Karpas-422 (cell line): ENCODE measurements around the gene LRRC61. TPM values are rescaled to one million over a fixed set of nuclear protein-coding genes. Genes with fewer than 3 reads are reported as not detected.

Source experiments
- DNase-seq: peaks from one replicate; pipeline ENCODE4 v3.0.0-alpha.2; 2015
- H2AFZ ChIP-seq: fragments of 200-600 bp; sonication (generic); 2 replicates; pipeline ENCODE4 v1.6.1; 2014; ENCODE audit warnings: antibody characterized with exemption, low read length, mixed read lengths
- H3K27ac ChIP-seq: fragments of 200-600 bp; sonication (generic); 2 replicates; pipeline ENCODE4 v1.5.1; 2014; ENCODE audit warnings: mild to moderate bottlenecking, low read length, moderate library complexity
- H3K27me3 ChIP-seq: fragments of 200-600 bp; sonication (generic); 2 replicates; pipeline ENCODE4 v1.6.1; 2014; ENCODE audit warnings: low read length, mixed read lengths
- H3K36me3 ChIP-seq: fragments of 200-600 bp; sonication (generic); 2 replicates; pipeline ENCODE4 v1.6.1; 2014; ENCODE audit warnings: low read length, mixed read lengths; ENCODE audit not compliant: insufficient read depth
- H3K4me1 ChIP-seq: fragments of 200-600 bp; sonication (generic); 2 replicates; pipeline ENCODE4 v1.6.1; 2014; ENCODE audit warnings: mild to moderate bottlenecking, low read length, mixed read lengths
- H3K4me2 ChIP-seq: fragments of 200-600 bp; sonication (generic); 2 replicates; pipeline ENCODE4 v1.6.1; 2014; ENCODE audit warnings: low read length, low read depth, mild to moderate bottlenecking; ENCODE audit not compliant: poor library complexity, severe bottlenecking
- H3K4me3 ChIP-seq: fragments of 200-600 bp; sonication (generic); 2 replicates; pipeline ENCODE4 v1.5.1; 2014; ENCODE audit warnings: mild to moderate bottlenecking, antibody characterized with exemption, low read length, mixed read lengths
- H3K79me2 ChIP-seq: fragments of 200-600 bp; sonication (generic); 2 replicates; pipeline ENCODE4 v1.6.1; 2014; ENCODE audit warnings: mild to moderate bottlenecking, low read length, mixed read lengths
- H3K9ac ChIP-seq: fragments of 200-600 bp; sonication (generic); 2 replicates; pipeline ENCODE4 v1.6.0; 2014; ENCODE audit warnings: low read length
- H3K9me2 ChIP-seq: fragments of 200-600 bp; sonication (generic), shearing (Covaris generic); replicated peaks from 2 replicates; pipeline ENCODE4 v1.6.0; 2014; ENCODE audit warnings: mild to moderate bottlenecking, low read length, moderate library complexity; ENCODE audit not compliant: insufficient read depth
- H3K9me3 ChIP-seq: fragments of 300-700, 200-600 bp; sonication (generic); 2 replicates; pipeline ENCODE4 v1.6.1; 2014; ENCODE audit warnings: low read length, mixed read lengths
- H4K20me1 ChIP-seq: fragments of 200-600 bp; sonication (generic); 2 replicates; pipeline ENCODE4 v1.6.1; 2014; ENCODE audit warnings: mild to moderate bottlenecking, antibody characterized with exemption, low read length, low read depth; ENCODE audit not compliant: insufficient read depth
- total RNA-seq: library from RNA; depleted of rRNA; stranded (reverse); fragments of >200 nt; shearing (Covaris generic); gene quantifications from 2 replicates; pipeline ENCODE4 v1.2.3, GENCODE V29; 2014; ENCODE audit warnings: low replicate concordance

The LRRC61 gene
- total RNA-seq, 1 experiment from 2014 or later, result 4.1 TPM

- Histone ChIP-seq H2AFZ (no peak overlapping the region), H3K4me3 (no peak overlapping the region), H3K9ac (no peak overlapping the region), H4K20me1 (no peaks in the 10 kb centered on the region), H3K79me2 (peaks cover under 1% of the 10 kb centered on the region; the same call in 1 of the 2 replicates), H3K27ac (no peak overlapping the region), H3K27me3 (no peaks in the 10 kb centered on the region), H3K4me2 (no peak overlapping the region), H3K36me3 (no peaks in the 10 kb centered on the region), H3K4me1 (peaks cover 27% of the 10 kb centered on the region), H3K9me2 (no peaks in the 10 kb centered on the region), H3K9me3 (no peaks in the 10 kb centered on the region)
- no peak for DNase-seq
Observed at GRCh38 chr7:150363872-150364271, 40.7 kb downstream of the LRRC61 start.

- H3K4me2 ChIP-seq, result no peak overlapping the region
- H3K36me3 ChIP-seq, result no peaks in the 10 kb centered on the region
- H3K4me3 ChIP-seq, result no peak overlapping the region
- no peak overlapping the region for H2AFZ ChIP-seq
- no peak overlapping the region for H3K9ac ChIP-seq
- peaks cover 34% of the 10 kb centered on the region for H3K4me1 ChIP-seq
- no peaks in the 10 kb centered on the region for H3K9me2 ChIP-seq
- H3K9me3 ChIP-seq, result no peaks in the 10 kb centered on the region
- H4K20me1 ChIP-seq, result no peaks in the 10 kb centered on the region
- no peak for DNase-seq
- H3K79me2 ChIP-seq, result peaks cover 13% of the 10 kb centered on the region
- no peaks in the 10 kb centered on the region for H3K27me3 ChIP-seq
- no peak overlapping the region for H3K27ac ChIP-seq
Observed at GRCh38 chr7:150365194-150365593, 42.0 kb downstream of the LRRC61 start.

GRCh38 chr7:150365673-150366398 lies 42.7 kb downstream of the LRRC61 start:
- H3K4me1 ChIP-seq, result peaks cover 37% of the 10 kb centered on the region
- no peak overlapping the region for H3K9ac ChIP-seq
- H3K36me3 ChIP-seq, result 0 out of 2 replicates have a peak, but pooled peaks cover 3% of the 10 kb centered on the region
- H3K4me3 ChIP-seq, result no peak overlapping the region
- H2AFZ ChIP-seq, result peak overlapping the region; percentile 34; the same call in 1 of the 2 replicates
- no peaks in the 10 kb centered on the region for H3K27me3 ChIP-seq
- no peaks in the 10 kb centered on the region for H3K9me2 ChIP-seq
- H4K20me1 ChIP-seq, result no peaks in the 10 kb centered on the region
- H3K4me2 ChIP-seq, result no peak overlapping the region
- H3K27ac ChIP-seq, result no peak overlapping the region
- DNase-seq, result no peak
- H3K9me3 ChIP-seq, result no peaks in the 10 kb centered on the region
- H3K79me2 ChIP-seq, result peaks cover 19% of the 10 kb centered on the region

DNA sequence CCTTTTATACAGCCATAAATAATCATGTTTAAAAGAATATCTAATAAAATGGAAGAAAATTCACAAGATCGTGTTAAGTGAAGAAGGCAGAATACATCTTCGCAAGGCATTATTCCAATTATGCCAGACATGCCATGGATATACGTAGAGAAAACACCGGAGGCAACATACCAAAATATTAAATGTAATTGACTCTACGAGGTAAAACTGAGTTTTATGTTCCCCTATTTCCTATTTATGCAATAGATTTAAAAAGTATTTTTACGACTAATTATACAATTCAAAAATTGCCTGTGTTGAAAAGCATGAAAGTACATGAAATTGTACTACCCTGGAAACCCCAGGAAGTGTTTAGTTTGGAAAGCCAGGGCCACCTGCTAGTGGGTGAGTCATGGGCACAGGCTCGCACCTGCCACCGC lies 44.5 kb downstream of the LRRC61 start:
- peaks cover 22% of the 10 kb centered on the region for H3K79me2 ChIP-seq
- H3K9ac ChIP-seq, result peak overlapping the region; percentile 99
- H3K4me2 ChIP-seq, result peak overlapping the region; percentile 90
- no peak overlapping the region for H3K27ac ChIP-seq
- DNase-seq, result no peak
- H3K4me1 ChIP-seq, result peaks cover 37% of the 10 kb centered on the region
- H3K9me2 ChIP-seq, result no peaks in the 10 kb centered on the region
- H4K20me1 ChIP-seq, result no peaks in the 10 kb centered on the region; the same call in 1 of the 2 replicates
- peak overlapping the region; percentile 99 for H3K4me3 ChIP-seq
- no peaks in the 10 kb centered on the region for H3K27me3 ChIP-seq
- H3K9me3 ChIP-seq, result no peaks in the 10 kb centered on the region
- 0 out of 2 replicates have a peak, but pooled peaks cover 5% of the 10 kb centered on the region for H3K36me3 ChIP-seq
- peak overlapping the region; percentile 67 for H2AFZ ChIP-seq

GRCh38 chr7:150368096-150368883 lies 45.1 kb downstream of the LRRC61 start, which contains the start of gene REPIN1:
Gene REPIN1, plus strand, starts transcription at chr7:150368822. Its CDS starts 890 bp downstream, at chr7:150369712.
- no peaks in the 10 kb centered on the region for H3K9me2 ChIP-seq
- H4K20me1 ChIP-seq, result peaks cover 4% of the 10 kb centered on the region; the same call in 1 of the 2 replicates
- H3K27ac ChIP-seq, result peak within 1 kb of the TSS; percentile 69
- H3K4me2 ChIP-seq, result peak within 1 kb of the TSS; percentile 90
- H3K9me3 ChIP-seq, result no peaks in the 10 kb centered on the region
- peak within 1 kb of the TSS; percentile 99 for H3K9ac ChIP-seq
- peak within 1 kb of the TSS; percentile 99 for H3K4me3 ChIP-seq
- H3K79me2 ChIP-seq, result peaks cover 22% of the 10 kb centered on the region
- H3K4me1 ChIP-seq, result peaks cover 37% of the 10 kb centered on the region
- DNase-seq, result peak; percentile 92
- H2AFZ ChIP-seq, result peak within 1 kb of the TSS; percentile 88
- H3K36me3 ChIP-seq, result peaks cover 5% of the 10 kb centered on the region; the same call in 1 of the 2 replicates
- H3K27me3 ChIP-seq, result no peaks in the 10 kb centered on the region

DNA sequence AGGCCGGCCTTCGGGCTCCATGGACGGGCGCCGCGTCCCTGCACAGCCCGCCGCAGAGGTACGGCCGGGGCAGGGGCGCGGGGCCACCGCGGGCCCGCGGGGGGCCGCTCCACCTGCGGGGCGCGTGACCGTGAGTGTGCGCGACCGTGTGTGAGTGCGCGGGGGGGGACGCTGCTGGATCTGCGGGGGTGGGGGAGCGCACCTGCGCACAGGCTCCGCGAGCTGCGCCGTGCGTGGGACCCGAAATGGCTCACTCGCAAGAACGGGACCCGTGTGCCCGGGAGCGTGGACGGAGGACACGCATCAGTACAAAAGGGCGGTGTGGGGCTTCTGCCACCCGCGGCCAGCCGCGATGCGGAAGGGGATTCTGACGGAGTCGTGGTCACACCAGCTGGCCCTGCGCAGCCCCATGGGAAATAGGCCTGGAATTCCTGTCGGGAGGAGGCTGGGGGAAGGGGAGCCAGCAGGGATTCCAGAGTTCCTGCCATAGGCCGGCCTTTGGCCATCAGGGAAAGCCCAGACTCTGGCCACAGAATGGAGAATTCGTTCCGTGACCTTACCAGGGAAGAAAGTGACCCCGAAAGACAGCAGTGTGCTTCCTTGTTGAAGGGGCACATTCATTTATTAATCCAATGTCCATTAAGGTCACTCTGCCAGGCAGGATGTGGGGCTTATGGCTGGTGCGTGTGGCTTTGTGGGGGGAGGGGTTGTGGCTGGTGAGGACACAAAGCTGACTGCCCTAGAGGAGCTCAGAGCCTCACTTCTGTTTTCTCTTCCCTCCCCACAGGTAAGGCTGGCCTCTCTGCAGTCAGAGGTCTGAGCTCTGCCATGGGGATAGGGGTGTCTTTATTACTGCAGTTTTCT lies 46.0 kb downstream of the LRRC61 start:
- no peaks in the 10 kb centered on the region for H3K9me3 ChIP-seq
- H3K4me3 ChIP-seq, result peak overlapping the region; percentile 99
- no peaks in the 10 kb centered on the region for H3K9me2 ChIP-seq
- peak overlapping the region; percentile 90 for H3K4me2 ChIP-seq
- H3K36me3 ChIP-seq, result peaks cover 13% of the 10 kb centered on the region
- H2AFZ ChIP-seq, result peak overlapping the region; percentile 88
- peaks cover 22% of the 10 kb centered on the region for H3K79me2 ChIP-seq
- H3K27me3 ChIP-seq, result no peaks in the 10 kb centered on the region
- peak overlapping the region; percentile 69 for H3K27ac ChIP-seq
- H3K9ac ChIP-seq, result peak overlapping the region; percentile 99
- H3K4me1 ChIP-seq, result peaks cover 32% of the 10 kb centered on the region
- peak; percentile 83 for DNase-seq
- H4K20me1 ChIP-seq, result peaks cover 12% of the 10 kb centered on the region; the same call in 1 of the 2 replicates

DNA sequence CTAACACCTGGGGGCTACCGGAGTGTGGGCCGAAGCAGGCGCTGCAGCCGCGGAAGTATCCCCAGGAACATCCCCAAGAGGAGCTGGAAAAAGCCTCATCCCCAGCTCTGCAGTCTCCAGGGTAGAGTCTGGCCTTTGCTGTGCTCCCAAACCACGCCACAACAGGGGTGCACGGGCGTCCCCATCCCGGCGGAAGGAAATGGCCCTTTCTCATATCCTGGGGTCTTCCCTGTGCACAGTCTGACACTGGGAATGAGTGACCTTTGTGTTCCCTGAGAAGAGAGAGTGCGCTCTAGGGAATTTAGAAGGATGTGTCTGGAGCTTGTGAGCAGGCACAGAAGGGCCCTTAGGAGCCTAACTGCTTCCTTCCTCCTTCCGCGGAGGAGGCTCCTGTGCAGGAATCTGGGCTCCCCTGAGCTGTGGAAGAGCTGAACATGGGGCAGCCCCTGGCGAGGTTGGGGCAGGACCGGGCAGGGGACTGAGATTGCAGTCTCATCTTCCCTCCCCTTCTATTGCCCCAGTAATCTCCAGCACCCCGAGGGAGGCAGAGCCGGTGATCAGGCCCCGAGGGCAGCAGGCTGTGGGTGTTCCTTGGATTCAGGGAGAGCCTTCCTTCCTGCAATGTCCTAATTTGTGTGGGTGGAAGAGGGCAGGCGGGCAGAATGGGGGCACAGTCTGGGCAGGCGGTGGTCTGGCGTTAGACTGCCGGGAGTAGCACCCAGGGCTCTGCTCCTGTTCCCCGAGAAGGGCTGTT lies 46.8 kb downstream of the LRRC61 start:
- H3K9ac ChIP-seq, result peak overlapping the region; percentile 99
- H3K79me2 ChIP-seq, result peaks cover 22% of the 10 kb centered on the region

More for the DNA sequence above, 46.8 kb downstream of the LRRC61 start:
- peaks cover 15% of the 10 kb centered on the region for H3K36me3 ChIP-seq
- DNase-seq, result no peak
- no peaks in the 10 kb centered on the region for H3K9me3 ChIP-seq
- H2AFZ ChIP-seq, result no peak overlapping the region
- H3K4me1 ChIP-seq, result peaks cover 31% of the 10 kb centered on the region
- peak overlapping the region; percentile 90 for H3K4me2 ChIP-seq
- H3K9me2 ChIP-seq, result no peaks in the 10 kb centered on the region
- peak overlapping the region; percentile 99 for H3K4me3 ChIP-seq
- H4K20me1 ChIP-seq, result peaks cover 12% of the 10 kb centered on the region; the same call in 1 of the 2 replicates
- H3K27me3 ChIP-seq, result no peaks in the 10 kb centered on the region
- no peak overlapping the region for H3K27ac ChIP-seq
